Lower leg skin (tissue), 3 donors: ENCODE measurements around the gene BACH1.

Source experiments
- CTCF ChIP-seq, 3 donors: fragments of 450-650 bp; IDR thresholded peaks; one replicate each; pipeline ENCODE4 v1.5.1; 2016; ENCODE audit warnings: antibody characterized with exemption in 3 of 3, mild to moderate bottlenecking in 3 of 3, moderate library complexity in 2 of 3
- POLR2A ChIP-seq, 2 donors: fragments of 450-650 bp; IDR thresholded peaks; one replicate each; pipeline ENCODE4 v1.6.1; 2016 to 2017; ENCODE audit warnings: antibody characterized with exemption in 2 of 2, mild to moderate bottlenecking in 1 of 2, moderate library complexity in 1 of 2

DNA sequence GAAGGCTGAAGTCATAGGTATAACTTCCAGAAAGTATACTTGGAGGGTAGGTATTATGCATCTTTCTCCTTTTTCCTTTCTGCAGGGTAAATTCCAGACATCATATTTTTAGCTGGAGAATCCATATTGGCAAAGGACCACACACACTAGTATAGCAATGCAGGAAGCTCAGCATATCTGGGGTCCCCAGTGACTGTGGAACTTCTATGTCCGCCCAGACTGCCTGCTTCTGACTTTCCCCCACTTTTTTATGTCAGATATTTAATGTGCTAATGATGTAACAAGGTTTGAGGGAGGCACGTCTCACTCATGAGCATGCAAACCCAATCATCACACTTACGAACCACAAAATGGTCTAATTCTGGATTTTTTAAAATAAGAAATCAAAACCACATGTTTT lies 90.4 kb downstream of the BACH1 start:
- TF ChIP-seq CTCF (IDR thresholded peaks at IDR 0.05): no peak
- no peak for TF ChIP-seq POLR2A (IDR thresholded peaks at IDR 0.05)
